ENCODE data around the gene KMT2A. TPM values are rescaled to one million over a fixed set of nuclear protein-coding genes. Genes with fewer than 3 reads are reported as not detected.
"Not testable (repeated sequence)": the region's sequence is repeated elsewhere in the genome, so short reads cannot be mapped to it uniquely, and the experiment has no call there.

KMT2A gene
- total RNA-seq, 4 donors from 2014 or later, result 78.6 to 101 (median 86.8) TPM

GRCh38 chr11:118471030-118471429 lies 34.7 kb downstream of the KMT2A start:
- DNase-seq (ENCODE audit: low spot score in 2 of 2), result no peak
- Histone ChIP-seq H3K4me3 (no peak overlapping the region), H3K36me3 (peaks cover 0 to 34% (median 6%) of the 10 kb centered on the region in 3 donors), H3K27ac (no peak overlapping the region), H3K4me1 (peaks cover 0 to 12% (median 0%) of the 10 kb centered on the region in 4 donors), H3K9me3 (no peaks in the 10 kb centered on the region), H3K27me3 (no peaks in the 10 kb centered on the region)
- TF ChIP-seq CTCF (IDR thresholded peaks at IDR 0.05), result no peak
- TF ChIP-seq EP300 (IDR thresholded peaks at IDR 0.05), result no peak
- TF ChIP-seq POLR2A (IDR thresholded peaks at IDR 0.05), result no peak
- 82% methylated on average over 2 of the region's 2 CpGs for WGBS, 2 donors

- DNase-seq (ENCODE audit: low spot score in 2 of 2), result no peak
- no peak for TF ChIP-seq POLR2A (IDR thresholded peaks at IDR 0.05)
- TF ChIP-seq EP300 (IDR thresholded peaks at IDR 0.05), result no peak
- no peak for TF ChIP-seq CTCF (IDR thresholded peaks at IDR 0.05)
- no peaks in the 10 kb centered on the region for H3K27me3 ChIP-seq
- no peak overlapping the region for H3K27ac ChIP-seq
- H3K4me3 ChIP-seq, result no peak overlapping the region
- H3K9me3 ChIP-seq, result no peaks in the 10 kb centered on the region
- peaks cover 0 to 59% (median 17%) of the 10 kb centered on the region in 3 donors for H3K36me3 ChIP-seq
- WGBS, 2 donors, result 91 to 96% methylated on average over 6 of the region's 6 CpGs
- peaks cover 0 to 22% (median 0%) of the 10 kb centered on the region in 4 donors for H3K4me1 ChIP-seq
These were observed 37.2 kb downstream of the KMT2A start for GRCh38 chr11:118473537-118473936.

GRCh38 chr11:118476676-118477075 lies 40.4 kb downstream of the KMT2A start:
- Histone ChIP-seq H3K27ac (no peak overlapping the region), H3K9me3 (no peaks in the 10 kb centered on the region), H3K36me3 (peaks cover 4 to 86% (median 22%) of the 10 kb centered on the region in 3 donors), H3K27me3 (no peaks in the 10 kb centered on the region), H3K4me1 (peaks cover 0 to 18% (median 0%) of the 10 kb centered on the region in 4 donors), H3K4me3 (no peak overlapping the region)
- TF ChIP-seq POLR2A (IDR thresholded peaks at IDR 0.05), result no peak
- TF ChIP-seq CTCF (IDR thresholded peaks at IDR 0.05), result no peak
- no peak for TF ChIP-seq EP300 (IDR thresholded peaks at IDR 0.05)
- 38 to 39% methylated on average over 7 of the region's 7 CpGs for WGBS, 2 donors
- DNase-seq (ENCODE audit: low spot score in 2 of 2), result no peak

- H3K4me3 ChIP-seq; H3K27ac ChIP-seq; H3K4me1 ChIP-seq; DNase-seq (ENCODE audit: low spot score in 2 of 2); H3K9me3 ChIP-seq; H3K27me3 ChIP-seq: not testable (repeated sequence)
- H3K36me3 ChIP-seq, result peaks cover 12 to 98% (median 24%) of the 10 kb centered on the region in 3 donors
- WGBS, 2 donors, result 94 to 98% methylated on average over 1 of the region's 1 CpG
These were observed 44.9 kb downstream of the KMT2A start for GRCh38 chr11:118481238-118481637.

DNA sequence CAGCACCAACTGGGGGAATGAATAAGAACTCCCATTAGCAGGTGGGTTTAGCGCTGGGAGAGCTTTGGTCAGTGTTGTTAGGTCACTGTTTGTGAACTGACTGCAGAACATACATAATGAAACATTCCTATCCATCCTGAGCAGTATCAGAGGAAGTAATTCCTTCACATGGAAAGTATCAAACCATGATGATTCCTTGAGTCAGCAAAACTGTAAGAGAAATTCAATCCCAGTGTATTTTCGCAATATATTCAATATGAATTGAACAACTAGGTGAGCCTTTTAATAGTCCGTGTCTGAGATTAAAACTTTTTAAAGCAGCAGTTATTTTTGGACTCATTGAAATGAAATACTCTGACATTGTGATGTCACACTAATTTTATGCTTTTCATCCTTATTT lies 48.1 kb downstream of the KMT2A start:
- no peak for TF ChIP-seq EP300 (IDR thresholded peaks at IDR 0.05)
- no peak for TF ChIP-seq POLR2A (IDR thresholded peaks at IDR 0.05)
- no peak for TF ChIP-seq CTCF (IDR thresholded peaks at IDR 0.05)
- Histone ChIP-seq H3K4me1 (no peaks in the 10 kb centered on the region), H3K4me3 (no peak overlapping the region), H3K36me3 (peaks cover 9 to 93% (median 12%) of the 10 kb centered on the region in 3 donors), H3K27me3 (no peaks in the 10 kb centered on the region), H3K9me3 (no peaks in the 10 kb centered on the region), H3K27ac (no peak overlapping the region)
- no peak for DNase-seq (ENCODE audit: low spot score in 2 of 2)
- WGBS, 2 donors, result 94 to 95% methylated on average over 3 of the region's 3 CpGs

DNA sequence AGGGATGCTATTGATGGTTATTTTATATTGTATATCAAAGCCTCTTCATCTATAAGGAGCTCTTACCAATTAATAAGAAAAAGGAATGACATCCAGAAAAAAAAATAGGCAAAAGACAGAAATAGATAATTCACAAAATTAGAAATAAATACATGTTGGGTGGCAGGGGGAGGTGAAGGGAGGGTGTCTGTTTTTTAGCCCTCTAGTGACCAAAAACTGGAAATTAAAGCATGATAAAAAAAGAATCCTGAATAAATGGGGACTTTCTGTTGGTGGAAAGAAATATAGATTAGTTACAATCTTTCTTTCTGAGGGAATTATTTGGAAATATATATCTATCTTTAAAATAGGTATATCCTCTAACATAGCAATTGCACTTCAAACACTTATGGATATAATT lies 49.0 kb downstream of the KMT2A start:
- peaks cover 9 to 93% (median 12%) of the 10 kb centered on the region in 3 donors for H3K36me3 ChIP-seq
- no peak overlapping the region for H3K4me3 ChIP-seq
- no peaks in the 10 kb centered on the region for H3K4me1 ChIP-seq
- DNase-seq (ENCODE audit: low spot score in 2 of 2), result no peak
- no peaks in the 10 kb centered on the region for H3K9me3 ChIP-seq
- TF ChIP-seq CTCF (IDR thresholded peaks at IDR 0.05) (no peak), EP300 (IDR thresholded peaks at IDR 0.05) (no peak), POLR2A (IDR thresholded peaks at IDR 0.05) (no peak)
- H3K27ac ChIP-seq, result no peak overlapping the region
- H3K27me3 ChIP-seq, result no peaks in the 10 kb centered on the region
